Measurements from ENCODE around the gene ABCA13. TPM values are rescaled to one million over a fixed set of nuclear protein-coding genes. Genes with fewer than 3 reads are reported as not detected.

ABCA13 gene
- total RNA-seq, 3 donors from 2014 or later: 0.43 to 1.6 (median 1.1) TPM

DNA sequence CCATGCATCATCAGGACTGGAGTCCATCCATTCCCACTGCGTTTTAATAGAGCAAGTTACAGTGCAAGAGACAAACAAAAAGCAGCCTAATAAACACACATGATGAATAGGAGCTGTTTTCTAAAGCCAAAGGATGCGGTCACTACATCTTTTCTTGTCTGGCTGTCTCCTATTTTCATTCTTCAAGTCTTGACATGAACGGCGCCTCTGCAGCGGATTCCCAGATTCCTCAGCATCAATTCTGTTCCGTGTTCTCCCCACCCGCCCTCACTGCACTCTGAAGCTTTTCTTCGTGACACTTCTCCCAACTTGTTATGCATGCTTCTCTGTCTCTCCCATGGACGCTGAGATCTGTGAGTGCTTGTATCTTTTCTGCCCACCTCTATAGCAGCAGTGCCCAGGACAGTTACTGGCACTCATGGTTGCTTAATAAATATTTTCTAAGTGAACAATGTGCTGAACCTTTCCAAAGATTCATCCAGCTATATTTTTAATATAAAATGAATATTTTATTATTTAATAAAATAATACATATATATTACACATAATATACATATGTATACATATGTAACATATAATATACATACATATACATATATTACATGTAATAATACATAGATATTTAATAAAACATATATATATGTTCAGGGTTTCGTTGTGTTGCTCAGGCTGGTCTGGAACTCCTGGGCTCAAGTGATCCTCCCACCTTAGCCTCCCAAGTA is 242.9 kb downstream of the ABCA13 start:
- Histone ChIP-seq H3K9me3 (no peaks in the 10 kb centered on the region), H3K4me3 (no peak overlapping the region), H3K36me3 (ENCODE audit: low read depth) (no peaks in the 10 kb centered on the region), H3K4me1 (ENCODE audit: low read depth) (no peaks in the 10 kb centered on the region)
- intact Hi-C loops (cut with DNase I, micrococcal nuclease): no loop called here
- DNase-seq (no peak), ATAC-seq (no peak)
- TF ChIP-seq, protein P1, sequence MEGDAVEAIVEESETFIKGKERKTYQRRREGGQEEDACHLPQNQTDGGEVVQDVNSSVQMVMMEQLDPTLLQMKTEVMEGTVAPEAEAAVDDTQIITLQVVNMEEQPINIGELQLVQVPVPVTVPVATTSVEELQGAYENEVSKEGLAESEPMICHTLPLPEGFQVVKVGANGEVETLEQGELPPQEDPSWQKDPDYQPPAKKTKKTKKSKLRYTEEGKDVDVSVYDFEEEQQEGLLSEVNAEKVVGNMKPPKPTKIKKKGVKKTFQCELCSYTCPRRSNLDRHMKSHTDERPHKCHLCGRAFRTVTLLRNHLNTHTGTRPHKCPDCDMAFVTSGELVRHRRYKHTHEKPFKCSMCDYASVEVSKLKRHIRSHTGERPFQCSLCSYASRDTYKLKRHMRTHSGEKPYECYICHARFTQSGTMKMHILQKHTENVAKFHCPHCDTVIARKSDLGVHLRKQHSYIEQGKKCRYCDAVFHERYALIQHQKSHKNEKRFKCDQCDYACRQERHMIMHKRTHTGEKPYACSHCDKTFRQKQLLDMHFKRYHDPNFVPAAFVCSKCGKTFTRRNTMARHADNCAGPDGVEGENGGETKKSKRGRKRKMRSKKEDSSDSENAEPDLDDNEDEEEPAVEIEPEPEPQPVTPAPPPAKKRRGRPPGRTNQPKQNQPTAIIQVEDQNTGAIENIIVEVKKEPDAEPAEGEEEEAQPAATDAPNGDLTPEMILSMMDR (IDR thresholded peaks at IDR 0.05): no peak

DNA sequence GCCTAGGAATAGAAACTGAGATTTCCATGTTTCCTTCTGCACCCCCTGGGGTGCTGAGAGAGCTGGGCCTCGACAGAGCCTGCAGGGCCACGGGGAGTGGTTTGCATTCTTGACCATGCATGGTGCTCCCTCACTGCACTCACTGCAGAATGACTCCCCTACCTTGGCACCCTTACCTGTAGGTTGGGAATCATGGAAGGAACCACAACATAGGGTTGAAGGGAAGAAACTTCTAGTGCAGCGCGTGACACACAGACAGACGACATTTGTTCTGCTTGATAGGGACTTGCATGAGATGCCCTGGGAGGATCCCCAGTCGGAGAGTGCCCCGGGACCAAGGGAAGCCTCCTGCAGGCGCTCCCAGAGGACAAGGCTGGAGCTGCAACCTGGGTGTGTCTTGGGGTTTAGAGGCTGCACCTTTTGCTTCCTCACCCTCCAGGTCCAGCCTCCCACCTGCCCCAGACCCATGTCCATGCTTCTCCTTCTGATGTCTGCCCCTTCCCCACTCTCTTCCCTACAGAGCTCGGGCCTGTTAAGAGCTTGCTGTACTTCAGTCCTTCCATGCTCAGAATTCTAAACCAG is 245.2 kb downstream of the ABCA13 start:
- DNase-seq: no peak
- intact Hi-C loops (cut with DNase I, micrococcal nuclease): no loop called here
- Histone ChIP-seq H3K36me3 (ENCODE audit: low read depth) (no peaks in the 10 kb centered on the region), H3K9me3 (no peaks in the 10 kb centered on the region), H3K4me3 (no peak overlapping the region), H3K4me1 (ENCODE audit: low read depth) (no peaks in the 10 kb centered on the region)
- no peak for ATAC-seq
- TF ChIP-seq, protein P1 (IDR thresholded peaks at IDR 0.05): no peak

DNA sequence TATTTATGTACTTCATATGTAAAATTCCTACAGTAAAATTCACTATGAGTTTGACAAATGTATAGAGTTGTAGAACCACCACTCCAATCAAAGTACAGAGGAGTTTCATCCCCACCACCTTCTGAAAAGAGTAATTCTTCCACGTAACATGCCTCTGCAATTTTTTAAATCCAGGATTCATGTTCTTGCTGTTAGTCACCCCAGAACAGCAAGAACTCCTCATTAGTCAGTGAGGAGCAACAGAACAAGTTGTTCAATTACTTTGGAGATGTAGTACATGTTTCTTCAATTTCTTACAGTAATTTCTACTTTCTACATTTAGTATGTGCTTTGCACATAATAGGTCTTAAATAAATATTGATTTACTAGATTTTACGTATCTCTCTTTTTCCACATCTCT is 248.1 kb downstream of the ABCA13 start:
- TF ChIP-seq, protein P1 (IDR thresholded peaks at IDR 0.05): no peak
- H3K4me1 ChIP-seq (ENCODE audit: low read depth): no peaks in the 10 kb centered on the region
- no peak for ATAC-seq

DNA sequence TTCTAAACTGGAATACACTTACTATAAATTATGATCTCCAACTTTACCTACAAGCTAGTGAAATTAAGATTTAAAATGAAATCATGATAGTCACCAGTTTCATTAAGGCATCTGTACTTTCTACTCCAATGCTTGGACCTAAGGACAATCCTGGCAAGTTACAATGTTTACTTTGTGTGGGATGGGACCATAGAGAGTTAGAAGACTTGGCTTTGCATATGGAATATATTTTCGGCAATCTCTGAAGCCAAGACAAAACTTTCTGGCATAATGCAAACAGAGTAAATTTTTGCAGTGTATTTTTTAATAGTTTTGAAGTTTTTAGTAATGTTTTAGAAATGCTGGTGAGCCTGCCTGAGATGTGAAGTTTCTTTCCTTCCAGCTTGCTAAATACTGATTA is 248.9 kb downstream of the ABCA13 start:
- Histone ChIP-seq H3K36me3 (ENCODE audit: low read depth) (no peaks in the 10 kb centered on the region), H3K9me3 (no peaks in the 10 kb centered on the region), H3K4me3 (no peak overlapping the region), H3K4me1 (ENCODE audit: low read depth) (no peaks in the 10 kb centered on the region)
- ATAC-seq: no peak
- intact Hi-C loops (cut with DNase I, micrococcal nuclease): no loop called here
- TF ChIP-seq, protein P1 (IDR thresholded peaks at IDR 0.05): no peak
- DNase-seq: no peak

More for the DNA sequence above, 248.1 kb downstream of the ABCA13 start:
- Histone ChIP-seq H3K36me3 (ENCODE audit: low read depth) (no peaks in the 10 kb centered on the region), H3K9me3 (no peaks in the 10 kb centered on the region), H3K4me3 (no peak overlapping the region)
- intact Hi-C loops (cut with DNase I, micrococcal nuclease): no loop called here
- no peak for DNase-seq

DNA sequence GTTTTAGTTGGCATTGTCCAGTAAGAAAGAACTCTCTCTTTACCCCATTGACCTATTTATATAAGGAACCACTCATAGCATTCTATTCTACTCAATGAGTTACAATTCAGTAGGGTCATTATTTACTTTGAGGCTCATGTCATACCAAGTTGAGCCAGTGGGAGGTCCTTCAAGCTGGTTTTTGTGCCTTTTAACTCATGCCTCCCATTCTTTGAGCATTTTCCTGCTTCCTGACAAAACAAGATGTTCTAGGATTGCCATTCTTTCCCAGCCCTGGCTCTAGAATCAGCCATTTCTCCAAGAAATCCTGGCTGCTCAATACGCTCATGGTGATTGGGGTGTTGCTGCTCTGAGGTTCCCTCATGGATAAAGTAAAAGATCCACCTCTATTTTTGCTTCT is 250.1 kb downstream of the ABCA13 start:
- DNase-seq: no peak
- H3K36me3 ChIP-seq (ENCODE audit: low read depth): no peaks in the 10 kb centered on the region
- H3K9me3 ChIP-seq: no peaks in the 10 kb centered on the region
- ATAC-seq: no peak
- H3K4me3 ChIP-seq: no peak overlapping the region
- no peaks in the 10 kb centered on the region for H3K4me1 ChIP-seq (ENCODE audit: low read depth)
- TF ChIP-seq, protein P1 (IDR thresholded peaks at IDR 0.05): no peak
- intact Hi-C loops (cut with DNase I, micrococcal nuclease): no loop called here
